Endothelial cell of hepatic sinusoid (primary cell): ENCODE data around the gene ZSCAN22.

Source experiments
- in situ Hi-C: cut with HindIII; loops from 2 replicates; pipeline ENCODE4 v1.10.0; 2017; ENCODE audit warnings: low sequenced_read_pairs

Gene ZSCAN22

GRCh38 chr19:58350871-58351557, 24.2 kb downstream of the ZSCAN22 start:
- in situ Hi-C loops = no loop called here

- in situ Hi-C loops = no loop called here
Measured at GRCh38 chr19:58351558-58351878, 24.7 kb downstream of the ZSCAN22 start.

- in situ Hi-C loops = no loop called here
Measured at GRCh38 chr19:58351990-58352755, 25.4 kb downstream of the ZSCAN22 start.

- in situ Hi-C loops = no loop called here
Measured at GRCh38 chr19:58352760-58353671, 26.2 kb downstream of the ZSCAN22 start, which contains the start of gene A1BG. TSS of gene A1BG (minus strand) at chr19:58353492. CDS start at chr19:58353437, 55 bp downstream.

GRCh38 chr19:58353717-58354477, 27.1 kb downstream of the ZSCAN22 start:
- in situ Hi-C loops = no loop called here

- in situ Hi-C loops = no loop called here
Measured at GRCh38 chr19:58354478-58355030, 27.8 kb downstream of the ZSCAN22 start.

- in situ Hi-C loops = no loop called here
Measured at GRCh38 chr19:58355215-58355796, 28.5 kb downstream of the ZSCAN22 start.

GRCh38 chr19:58355908-58356765, 29.3 kb downstream of the ZSCAN22 start:
- in situ Hi-C loops = no loop called here

GRCh38 chr19:58356766-58357480, 30.1 kb downstream of the ZSCAN22 start:
- in situ Hi-C loops = no loop called here

GRCh38 chr19:58357481-58358145, 30.8 kb downstream of the ZSCAN22 start:
- in situ Hi-C loops = no loop called here

GRCh38 chr19:58361900-58362271, 35.1 kb downstream of the ZSCAN22 start:
- in situ Hi-C loops = no loop called here

- in situ Hi-C loops = no loop called here
Measured at GRCh38 chr19:58362272-58362994, 35.6 kb downstream of the ZSCAN22 start, which contains the start of gene ZNF497. TSS of gene ZNF497 (minus strand) at chr19:58362751. CDS start at chr19:58357635, 5,116 bp downstream.

GRCh38 chr19:58364146-58364545, 37.4 kb downstream of the ZSCAN22 start:
- in situ Hi-C loops = no loop called here

GRCh38 chr19:58366585-58367430, 40.0 kb downstream of the ZSCAN22 start:
- in situ Hi-C loops = no loop called here

GRCh38 chr19:58367698-58368454, 41.1 kb downstream of the ZSCAN22 start:
- in situ Hi-C loops = no loop called here
